Loucy (cell line): Measurements from ENCODE around the gene TUBA3D.
"Not testable (repeated sequence)": the region's sequence is repeated elsewhere in the genome, so short reads cannot be mapped to it uniquely, and the experiment has no call there.

Experiments used
- H2AFZ ChIP-seq: fragments of 200-600 bp; sonication (generic); 2 replicates; pipeline ENCODE4 v1.6.0; 2016; ENCODE audit warnings: antibody characterized with exemption, mild to moderate bottlenecking, low read length, moderate library complexity
- H3F3A ChIP-seq: fragments of 200-600 bp; 2 replicates; pipeline ENCODE4 v1.6.0; 2016; ENCODE audit warnings: antibody characterized with exemption, low read depth, mild to moderate bottlenecking
- H3K27me3 ChIP-seq: fragments of 200-600 bp; sonication (generic); 2 replicates; pipeline ENCODE4 v1.6.1; 2014; ENCODE audit warnings: low read length, mild to moderate bottlenecking; ENCODE audit not compliant: insufficient read depth, poor library complexity, severe bottlenecking
- H3K36me3 ChIP-seq: fragments of 200-600 bp; sonication (generic); 2 replicates; pipeline ENCODE4 v1.6.1; 2016; ENCODE audit warnings: low read length; ENCODE audit not compliant: insufficient read depth
- H3K4me1 ChIP-seq: fragments of 200-600 bp; sonication (generic); 2 replicates; pipeline ENCODE4 v1.5.1; 2014; ENCODE audit warnings: low read length, mild to moderate bottlenecking; ENCODE audit not compliant: insufficient read depth, poor library complexity, severe bottlenecking
- H3K4me2 ChIP-seq: fragments of 200-600 bp; sonication (generic); 2 replicates; pipeline ENCODE4 v1.6.0; 2014; ENCODE audit warnings: antibody characterized with exemption, low read length, low read depth, mild to moderate bottlenecking; ENCODE audit not compliant: poor library complexity, severe bottlenecking
- H3K4me3 ChIP-seq: fragments of 200-600 bp; sonication (generic); 2 replicates; pipeline ENCODE4 v1.5.1; 2014; ENCODE audit warnings: low read length, mild to moderate bottlenecking, mixed read lengths; ENCODE audit not compliant: poor library complexity, severe bottlenecking
- H3K79me2 ChIP-seq: fragments of 200-600 bp; sonication (generic); 2 replicates; pipeline ENCODE4 v1.6.1; 2014; ENCODE audit warnings: low read length; ENCODE audit not compliant: insufficient read depth
- H3K9ac ChIP-seq: fragments of 200-600 bp; sonication (generic); 2 replicates; pipeline ENCODE4 v1.6.0; 2014; ENCODE audit warnings: mild to moderate bottlenecking, low read depth, low read length, moderate library complexity; ENCODE audit not compliant: poor library complexity, severe bottlenecking
- H3K9me2 ChIP-seq: fragments of 200-600 bp; sonication (generic); replicated peaks from 2 replicates; pipeline ENCODE4 v1.6.1; 2016; ENCODE audit warnings: low read depth, low read length, mixed read lengths
- H3K9me3 ChIP-seq: fragments of 200-600 bp; sonication (generic); 2 replicates; pipeline ENCODE4 v1.6.1; 2014; ENCODE audit warnings: mild to moderate bottlenecking, antibody characterized with exemption, low read length, low read depth; ENCODE audit not compliant: insufficient read depth
- H4K20me1 ChIP-seq: fragments of 200-600 bp; sonication (generic); 2 replicates; pipeline ENCODE4 v1.6.0; 2014; ENCODE audit warnings: antibody characterized with exemption, low read length, mild to moderate bottlenecking; ENCODE audit not compliant: insufficient read depth, poor library complexity, severe bottlenecking

The TUBA3D gene

DNA sequence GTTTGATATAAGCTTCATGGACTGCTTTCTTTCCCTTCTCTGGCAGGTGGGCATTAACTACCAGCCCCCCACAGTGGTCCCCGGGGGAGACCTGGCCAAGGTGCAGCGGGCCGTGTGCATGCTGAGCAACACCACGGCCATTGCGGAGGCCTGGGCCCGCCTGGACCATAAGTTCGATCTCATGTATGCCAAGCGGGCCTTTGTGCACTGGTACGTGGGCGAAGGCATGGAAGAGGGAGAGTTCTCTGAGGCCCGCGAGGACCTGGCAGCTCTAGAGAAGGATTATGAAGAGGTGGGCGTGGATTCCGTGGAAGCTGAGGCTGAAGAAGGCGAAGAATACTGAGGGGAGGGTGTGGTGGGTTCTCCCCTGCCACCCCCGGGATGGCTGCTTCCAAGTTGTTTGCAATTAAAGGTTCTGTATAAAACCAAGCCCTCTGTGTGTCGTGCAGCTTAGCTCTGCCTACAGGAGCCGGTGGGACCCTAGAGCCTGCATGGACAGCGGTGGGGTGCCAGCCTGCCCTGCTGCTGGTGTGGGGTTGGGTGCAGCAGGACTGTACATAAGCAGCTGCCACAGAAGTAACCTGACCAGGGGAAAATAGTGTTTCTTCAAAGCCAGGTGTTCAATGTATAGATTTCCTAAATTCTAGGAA is 6.7 kb downstream of the TUBA3D start:
- H3K36me3 ChIP-seq, H3K4me3 ChIP-seq: not testable (repeated sequence)

DNA sequence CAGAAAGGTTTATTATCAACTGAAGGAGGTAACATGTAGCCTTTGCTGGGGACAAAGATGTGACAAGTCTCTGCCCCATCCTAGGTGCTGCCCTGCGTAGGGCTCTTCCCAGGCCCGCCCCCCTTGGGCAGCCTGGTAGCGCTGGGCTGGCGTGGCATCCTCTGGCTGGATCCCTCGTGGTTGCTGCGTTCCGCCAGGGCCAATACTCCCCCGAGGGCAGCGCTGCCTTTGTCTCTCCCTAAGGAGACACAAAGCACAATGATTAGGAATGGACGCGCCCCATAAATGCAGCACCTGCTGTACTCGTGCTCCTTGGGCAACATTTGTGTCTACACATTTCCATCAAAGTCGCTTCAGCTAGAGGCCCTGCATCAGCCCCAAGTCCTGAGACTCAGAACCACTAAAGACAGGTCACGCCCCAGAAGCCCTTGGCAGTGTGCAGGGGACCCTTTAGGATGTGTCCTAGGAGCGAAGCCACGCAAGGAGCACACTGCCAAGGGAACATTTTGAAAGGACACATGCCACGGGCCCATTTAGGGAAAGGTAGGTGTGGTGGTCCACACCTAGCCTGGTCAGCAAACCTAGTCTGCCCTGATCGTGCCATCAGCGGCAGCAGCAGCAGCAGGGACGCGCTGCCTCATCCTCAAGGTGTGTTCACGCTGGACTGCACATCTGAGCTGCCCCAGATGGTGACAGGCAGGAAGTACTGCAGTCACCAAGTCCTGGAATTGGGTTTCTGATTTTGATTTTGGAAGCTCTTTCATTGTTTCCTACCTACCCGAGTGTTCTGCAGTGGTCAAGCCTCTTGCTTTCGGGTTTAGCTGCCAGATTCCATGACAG is 8.3 kb downstream of the TUBA3D start:
- Histone ChIP-seq H3K79me2 (peaks cover 27% of the 10 kb centered on the region), H4K20me1 (peaks cover 16% of the 10 kb centered on the region)
- H2AFZ ChIP-seq = not testable (repeated sequence)

More for the DNA sequence above, 6.7 kb downstream of the TUBA3D start:
- not testable (repeated sequence) for H3K9me3 ChIP-seq, H3K9me2 ChIP-seq, H3K4me1 ChIP-seq, H2AFZ ChIP-seq, H3K4me2 ChIP-seq, H3K9ac ChIP-seq, H3K27me3 ChIP-seq, H4K20me1 ChIP-seq, H3F3A ChIP-seq
- H3K79me2 ChIP-seq = peaks cover 11% of the 10 kb centered on the region; the same call in 1 of the 2 replicates

DNA sequence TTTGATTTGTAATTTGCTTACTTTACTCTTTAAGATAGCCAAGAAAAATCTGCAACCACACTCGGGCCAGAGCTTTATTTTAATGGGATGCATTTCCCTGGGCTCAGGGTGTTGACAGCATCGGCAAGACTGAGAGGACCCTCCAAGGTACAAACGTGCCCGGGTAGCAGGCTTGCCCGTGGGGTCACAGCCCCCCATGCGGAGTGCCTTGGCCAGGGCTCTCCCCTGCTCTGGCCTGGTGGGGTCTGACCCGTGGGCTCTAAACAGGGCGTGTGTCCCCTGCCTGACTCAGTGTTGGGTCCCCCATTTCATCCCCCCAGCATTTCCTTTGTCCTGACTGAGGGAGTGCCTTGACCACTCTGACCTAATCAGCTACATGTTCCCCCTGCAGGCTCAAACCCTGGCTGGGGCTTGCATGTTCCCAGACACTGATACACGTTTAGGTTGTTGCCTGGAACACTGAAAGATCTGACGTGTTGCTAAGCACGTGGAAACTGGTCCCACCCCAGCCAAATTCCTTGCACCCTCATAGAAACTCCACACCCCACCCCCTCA is 9.1 kb downstream of the TUBA3D start:
- not testable (repeated sequence) for H3K4me3 ChIP-seq, H3K9me3 ChIP-seq, H3F3A ChIP-seq, H3K36me3 ChIP-seq, H3K9me2 ChIP-seq, H2AFZ ChIP-seq, H3K27me3 ChIP-seq, H3K9ac ChIP-seq, H3K4me2 ChIP-seq
- Histone ChIP-seq H3K79me2 (peaks cover 34% of the 10 kb centered on the region), H4K20me1 (peaks cover 21% of the 10 kb centered on the region), H3K4me1 (peaks cover 11% of the 10 kb centered on the region)

More for the DNA sequence above, 8.3 kb downstream of the TUBA3D start:
- H3F3A ChIP-seq, H3K9me2 ChIP-seq, H3K27me3 ChIP-seq, H3K9ac ChIP-seq, H3K36me3 ChIP-seq, H3K4me3 ChIP-seq, H3K4me2 ChIP-seq, H3K4me1 ChIP-seq, H3K9me3 ChIP-seq: not testable (repeated sequence)

DNA sequence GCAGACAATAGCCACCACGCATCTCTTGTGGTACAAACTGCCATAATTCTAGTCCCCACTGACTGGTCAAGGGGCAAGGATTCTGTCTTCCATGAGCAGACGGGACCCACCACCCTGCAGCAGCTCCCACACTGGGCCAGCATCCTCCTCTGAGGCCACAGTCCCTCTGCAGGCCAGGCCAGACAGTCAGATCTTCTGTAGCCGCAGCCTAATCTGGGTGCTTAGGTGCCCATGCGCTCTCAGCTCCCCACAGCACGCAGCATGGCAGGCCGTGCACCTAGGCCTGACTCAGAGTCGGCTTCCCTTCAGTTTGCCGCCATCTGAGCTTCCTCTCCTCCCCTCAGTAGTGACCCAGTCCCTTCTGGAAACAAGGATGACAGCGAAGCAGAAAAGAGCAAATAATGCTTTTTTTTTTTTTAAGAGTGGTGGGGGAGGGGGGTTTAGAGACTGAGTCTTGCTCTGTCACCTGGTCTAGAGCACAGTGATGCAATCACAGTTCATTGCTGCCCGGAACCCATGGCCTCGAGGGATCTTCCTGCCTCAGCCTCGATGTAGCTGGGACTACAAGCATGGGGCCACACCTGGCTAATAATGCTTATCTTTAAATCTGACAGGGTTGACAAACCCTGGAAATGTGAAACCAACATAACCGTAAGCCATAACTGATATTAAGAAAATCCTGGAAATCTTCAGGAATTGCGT is 10.4 kb downstream of the TUBA3D start:
- not testable (repeated sequence) for H3K9me3 ChIP-seq, H3K36me3 ChIP-seq, H3K4me3 ChIP-seq, H3F3A ChIP-seq, H3K9ac ChIP-seq, H2AFZ ChIP-seq, H3K4me2 ChIP-seq, H3K27me3 ChIP-seq, H3K9me2 ChIP-seq
- peaks cover 48% of the 10 kb centered on the region for H3K79me2 ChIP-seq
- H4K20me1 ChIP-seq = peaks cover 26% of the 10 kb centered on the region
- peaks cover 16% of the 10 kb centered on the region for H3K4me1 ChIP-seq
